Gastroesophageal sphincter (tissue), 3 donors: ENCODE data around the gene CBLL1.

ENCODE experiments used
- EP300 ChIP-seq: sonication (generic); formaldehyde crosslinking; IDR thresholded peaks from one replicate; pipeline ENCODE4 v1.6.1; 2017; ENCODE audit warnings: antibody characterized with exemption, mild to moderate bottlenecking
- TF ChIP-seq, protein P1 (sequence below), 4 experiments: fragments of 200-600 bp in 2 of 4; fragments of 450-650 bp in 2 of 4; sonication (generic) in 1 of 4; IDR thresholded peaks; one replicate each; pipeline ENCODE4 v1.5.1; 2017 to 2019; ENCODE audit warnings: antibody characterized with exemption in 4 of 4, mild to moderate bottlenecking in 2 of 4, moderate library complexity in 2 of 4

DNA sequence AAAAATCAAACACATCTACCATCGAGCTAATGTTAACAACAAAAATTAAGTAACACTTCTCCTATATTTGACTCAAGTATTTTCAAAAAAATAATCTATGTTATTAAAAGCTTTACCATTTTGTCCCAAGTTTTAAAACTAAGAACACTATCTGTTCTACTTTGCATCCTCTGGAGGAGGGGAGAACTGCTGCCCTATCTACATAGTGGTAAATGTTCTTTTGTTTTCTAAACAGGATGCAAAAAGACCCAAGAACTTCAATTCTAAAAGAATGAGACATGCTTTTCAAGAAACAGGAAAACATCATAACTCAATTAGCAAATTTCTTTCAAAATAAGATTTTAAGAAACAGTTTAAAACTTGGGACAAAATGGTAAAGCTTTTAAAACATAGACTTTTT, 44.3 kb downstream of the CBLL1 start:
- TF ChIP-seq, protein P1, sequence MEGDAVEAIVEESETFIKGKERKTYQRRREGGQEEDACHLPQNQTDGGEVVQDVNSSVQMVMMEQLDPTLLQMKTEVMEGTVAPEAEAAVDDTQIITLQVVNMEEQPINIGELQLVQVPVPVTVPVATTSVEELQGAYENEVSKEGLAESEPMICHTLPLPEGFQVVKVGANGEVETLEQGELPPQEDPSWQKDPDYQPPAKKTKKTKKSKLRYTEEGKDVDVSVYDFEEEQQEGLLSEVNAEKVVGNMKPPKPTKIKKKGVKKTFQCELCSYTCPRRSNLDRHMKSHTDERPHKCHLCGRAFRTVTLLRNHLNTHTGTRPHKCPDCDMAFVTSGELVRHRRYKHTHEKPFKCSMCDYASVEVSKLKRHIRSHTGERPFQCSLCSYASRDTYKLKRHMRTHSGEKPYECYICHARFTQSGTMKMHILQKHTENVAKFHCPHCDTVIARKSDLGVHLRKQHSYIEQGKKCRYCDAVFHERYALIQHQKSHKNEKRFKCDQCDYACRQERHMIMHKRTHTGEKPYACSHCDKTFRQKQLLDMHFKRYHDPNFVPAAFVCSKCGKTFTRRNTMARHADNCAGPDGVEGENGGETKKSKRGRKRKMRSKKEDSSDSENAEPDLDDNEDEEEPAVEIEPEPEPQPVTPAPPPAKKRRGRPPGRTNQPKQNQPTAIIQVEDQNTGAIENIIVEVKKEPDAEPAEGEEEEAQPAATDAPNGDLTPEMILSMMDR (IDR thresholded peaks at IDR 0.05) = no peak
- no peak for TF ChIP-seq EP300
